ENCODE results near the gene RXFP2.

GRCh38 chr13:31774186-31774750 is 34.9 kb downstream of the RXFP2 start:
- no peak for TF ChIP-seq CTCF (IDR thresholded peaks at IDR 0.05; ENCODE audit: low read depth, low read length)
- no peak for TF ChIP-seq EZH2phosphoT487 (IDR thresholded peaks at IDR 0.05; ENCODE audit: low read depth)

All from OCI-LY3 (cell line).